ENCODE results near the gene MCOLN3.

Gene MCOLN3

DNA sequence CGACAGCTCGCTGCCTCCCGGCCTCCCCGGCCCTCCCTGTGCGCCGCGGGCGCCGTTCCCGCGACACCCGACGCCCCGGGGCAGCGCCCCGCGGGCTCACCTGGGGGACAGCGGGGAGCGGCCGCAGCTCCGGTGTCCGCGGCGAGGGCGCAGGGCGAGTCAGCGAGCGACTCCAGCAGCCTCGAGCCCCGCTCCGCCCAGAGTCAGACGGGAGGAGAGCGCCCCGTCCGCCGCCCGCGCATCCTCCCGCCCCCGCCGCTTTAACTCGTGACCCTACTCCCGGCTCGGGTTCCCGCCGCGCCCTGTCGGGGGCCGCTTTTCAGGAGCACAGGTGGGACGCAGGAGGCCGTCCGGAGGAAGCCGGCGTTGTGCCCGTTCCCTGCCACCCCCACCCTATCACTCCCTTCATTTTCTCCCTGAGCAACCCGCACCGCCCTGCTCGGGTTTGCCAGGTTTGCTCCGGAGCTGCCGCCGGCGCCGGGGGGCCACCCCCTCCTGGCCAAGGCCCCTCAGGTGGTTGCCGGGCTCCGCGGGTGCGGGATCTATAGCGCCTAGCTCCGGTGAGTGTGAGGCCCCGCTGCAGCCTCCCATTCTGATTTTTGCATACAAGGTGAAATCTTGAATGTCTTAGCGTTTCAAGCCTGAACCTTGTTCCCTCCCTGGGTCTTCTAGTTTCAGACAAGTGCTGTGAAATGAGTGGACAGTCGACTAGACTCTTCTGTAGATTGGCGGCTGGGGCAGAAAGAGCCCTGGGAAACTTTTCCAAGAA lies at the start of gene MCOLN3:
Gene MCOLN3, minus strand, starts transcription at position 205 of the 769 bp plus-strand sequence. CDS start 3,140 bp downstream, outside the sequence.
- no peak for DNase-seq

DNA sequence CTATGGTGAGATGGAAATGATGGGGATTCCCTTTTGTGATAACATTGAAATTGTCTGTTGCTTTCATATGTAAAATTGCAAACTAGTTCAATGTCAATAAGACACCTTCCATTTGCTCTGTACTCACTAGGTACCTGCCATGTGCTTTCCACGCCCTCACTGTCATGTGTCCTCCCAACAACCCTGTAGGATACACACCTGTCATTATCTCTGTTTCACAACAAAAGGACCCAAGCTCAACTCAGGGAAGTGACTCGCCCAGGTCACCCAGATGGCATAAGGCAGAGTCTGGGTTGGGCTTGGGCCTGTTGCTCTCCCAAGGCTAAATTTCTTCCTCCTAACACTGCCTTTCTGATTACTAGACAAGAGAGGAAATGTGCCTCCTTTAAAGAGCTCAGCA lies 45.3 kb upstream of the MCOLN3 start:
- no peak for DNase-seq

DNA sequence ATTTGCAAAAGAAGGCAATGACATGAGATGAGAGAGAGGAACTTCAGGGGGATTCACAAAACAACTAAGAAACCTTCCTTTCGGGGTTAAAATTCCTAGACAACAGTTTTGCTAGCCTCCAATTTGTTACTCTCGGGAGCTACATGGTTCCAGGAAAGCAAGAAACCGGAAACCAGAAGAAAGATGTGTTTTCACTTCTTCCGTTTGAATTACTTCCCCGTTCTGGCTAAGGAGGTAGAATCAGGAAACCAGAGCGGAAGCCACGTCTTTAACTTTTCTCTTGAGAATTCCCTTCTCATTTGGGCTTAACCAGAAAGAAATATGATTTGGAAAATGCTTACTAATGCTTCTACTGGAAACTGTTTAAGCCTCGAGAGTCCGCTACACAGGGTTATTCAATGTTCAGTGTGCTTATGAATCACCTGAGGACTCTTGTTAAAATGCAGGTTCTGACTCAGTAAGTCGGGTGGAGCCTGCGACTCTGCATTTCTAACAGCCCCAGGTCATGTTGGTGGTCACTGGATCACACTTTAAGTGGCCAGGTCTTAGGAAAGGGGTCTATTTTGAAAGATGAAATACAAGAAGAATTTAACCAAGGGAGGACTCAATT lies 43.5 kb upstream of the MCOLN3 start:
- DNase-seq, result no peak

GRCh38 chr1:85090225-85090624 lies 41.9 kb upstream of the MCOLN3 start:
- DNase-seq, result no peak

DNA sequence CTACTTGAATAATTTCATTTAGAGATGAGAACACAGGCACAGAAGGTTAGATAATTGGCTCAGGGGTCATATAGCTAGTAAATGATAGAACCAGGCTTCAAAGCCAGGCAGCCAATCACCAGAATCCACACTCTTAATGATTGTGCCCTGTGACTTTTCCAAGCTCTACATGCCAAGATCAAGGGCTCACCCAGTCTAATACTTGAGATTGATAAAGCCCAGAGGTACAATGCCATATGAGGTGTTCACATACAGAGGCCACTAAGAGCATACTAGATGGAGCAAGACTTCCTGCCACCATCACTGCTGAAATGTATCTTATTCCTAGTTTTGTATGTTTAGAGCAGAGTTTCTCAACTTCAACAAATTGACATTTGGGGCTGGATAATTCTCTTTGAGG lies 40.9 kb upstream of the MCOLN3 start:
- DNase-seq, result no peak

GRCh38 chr1:85088408-85088784 lies 40.1 kb upstream of the MCOLN3 start:
- DNase-seq, result no peak

DNA sequence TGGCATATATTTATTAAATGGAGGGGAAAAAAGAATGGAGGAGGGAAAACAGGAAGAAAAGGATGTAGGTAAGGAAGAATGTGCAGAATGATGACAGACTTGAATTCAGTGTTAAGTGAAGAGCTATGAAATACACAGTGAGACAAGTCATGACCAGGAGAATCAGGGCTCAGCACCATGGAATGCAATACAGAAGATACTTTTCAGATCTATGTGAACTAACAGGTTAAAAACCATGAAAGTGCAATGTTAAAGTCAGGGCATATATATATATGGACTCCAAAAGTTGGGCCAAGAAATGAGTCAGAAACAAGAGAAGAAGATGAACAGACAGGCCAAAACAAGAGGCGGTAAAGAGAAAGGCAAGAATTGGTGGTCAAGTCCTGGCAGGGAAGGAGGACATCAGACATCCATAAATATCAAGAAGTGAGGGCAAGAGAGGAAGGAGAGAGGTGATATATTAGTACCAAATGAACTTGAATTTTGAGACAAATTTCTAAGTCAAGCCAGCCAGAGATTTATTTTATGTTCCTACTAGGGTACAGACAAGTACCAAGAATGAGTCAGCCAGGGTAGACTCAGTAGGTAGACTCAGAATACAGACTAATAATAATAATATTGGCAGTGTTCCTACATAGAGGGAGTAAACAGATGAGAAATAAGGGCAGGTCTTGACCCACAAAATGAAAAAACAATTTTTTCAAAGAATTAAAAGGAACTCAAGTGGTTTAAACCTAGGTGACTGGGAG lies 39.5 kb upstream of the MCOLN3 start:
- no peak for DNase-seq

- no peak for DNase-seq
Observed at GRCh38 chr1:85085417-85085816, 37.1 kb upstream of the MCOLN3 start.

GRCh38 chr1:85078903-85079302 lies 30.6 kb upstream of the MCOLN3 start:
- no peak for DNase-seq

DNA sequence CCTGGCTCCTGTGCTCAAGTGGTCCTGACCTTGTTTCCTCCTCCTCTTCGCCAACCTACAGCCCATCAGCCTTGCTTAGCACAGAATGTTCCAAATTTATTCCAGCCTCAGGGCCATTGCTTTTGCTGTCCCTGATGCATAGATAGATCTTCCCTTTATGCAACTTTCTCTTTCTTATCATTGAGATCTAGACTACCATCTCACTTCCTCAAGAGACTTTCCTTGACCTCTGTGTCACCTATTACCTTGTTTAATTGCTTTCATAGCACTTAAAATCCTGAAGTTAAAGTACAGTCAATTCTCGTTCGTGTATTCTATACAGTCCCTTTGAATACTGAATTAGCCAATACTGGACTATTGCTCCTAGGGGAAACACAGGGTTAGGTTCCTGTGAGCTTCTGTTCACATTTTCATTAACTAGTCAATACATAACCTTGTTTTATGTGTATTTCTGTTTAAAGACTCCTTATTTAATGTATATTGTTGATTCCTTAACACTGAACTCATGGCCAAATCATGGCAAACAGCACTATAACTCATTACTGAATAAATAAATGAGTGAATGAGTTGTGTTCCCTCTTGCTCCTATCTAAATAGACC lies 26.2 kb upstream of the MCOLN3 start:
- no peak for DNase-seq

- no peak for DNase-seq
Observed at GRCh38 chr1:85070972-85071492, 22.7 kb upstream of the MCOLN3 start.

DNA sequence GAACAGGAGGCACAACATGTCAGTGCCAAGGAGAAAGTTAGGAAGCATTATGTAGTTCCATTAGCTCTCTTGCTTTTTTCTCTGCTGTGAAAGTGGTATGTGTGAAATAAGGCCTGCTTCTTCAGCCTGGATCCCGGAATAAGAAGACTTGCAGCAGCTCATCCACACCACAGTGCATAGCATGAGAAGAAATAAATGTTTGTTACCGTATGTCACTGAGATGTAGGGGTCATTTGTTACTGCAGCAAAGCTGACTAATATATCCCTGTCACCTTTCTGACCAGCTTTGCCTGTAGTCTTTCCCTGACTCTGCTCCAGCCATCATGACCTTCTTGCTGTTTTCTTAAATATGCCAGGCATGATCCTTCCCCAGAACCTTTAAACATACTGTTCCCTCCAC lies 20.5 kb upstream of the MCOLN3 start:
- DNase-seq, result no peak

DNA sequence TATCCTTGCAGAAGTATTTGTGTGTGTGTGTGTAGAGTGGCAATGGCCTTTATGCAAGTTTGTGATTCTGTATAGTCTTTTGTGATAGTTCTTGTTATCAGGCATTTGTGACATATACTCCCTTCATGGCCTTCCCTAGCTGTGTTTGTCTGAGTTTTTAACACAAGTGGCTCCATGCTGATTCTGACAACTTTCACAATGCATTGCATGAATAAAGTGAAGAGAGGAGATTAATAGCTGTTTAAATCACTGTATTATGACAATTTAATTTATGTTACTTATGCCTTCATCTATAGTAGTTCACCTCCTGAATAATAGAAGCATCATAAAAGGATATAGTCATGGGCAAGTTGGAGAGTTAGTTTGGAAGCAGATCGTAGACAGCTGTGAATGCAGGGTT lies 17.2 kb upstream of the MCOLN3 start:
- no peak for DNase-seq

DNA sequence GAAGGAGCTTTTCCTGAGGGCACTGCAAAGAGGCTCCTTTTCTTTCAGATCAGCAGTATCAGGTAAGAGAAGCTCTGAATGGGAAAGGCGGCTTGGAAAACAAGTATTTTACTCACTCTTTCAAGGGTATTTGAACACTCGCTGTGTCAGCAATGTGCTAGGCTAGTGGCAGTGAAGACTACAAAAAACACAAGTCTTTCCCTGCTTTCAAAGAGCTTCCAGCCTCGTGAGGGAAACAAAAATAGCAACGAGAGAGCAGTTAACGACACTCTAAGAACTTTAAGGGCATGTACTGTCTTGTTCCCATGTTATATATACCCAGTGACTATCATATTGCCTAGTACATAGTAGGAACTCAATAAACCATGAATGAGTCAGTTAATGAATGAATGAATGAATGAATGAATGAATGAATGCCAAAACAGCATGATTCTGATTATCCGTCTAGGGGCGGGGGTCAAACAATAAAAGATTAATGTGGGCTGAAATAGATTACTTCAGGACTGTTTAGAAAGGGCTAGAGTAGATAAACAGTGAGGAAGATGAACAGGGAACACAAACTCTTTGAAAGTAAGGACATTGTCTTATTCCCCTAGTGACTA lies 14.2 kb upstream of the MCOLN3 start:
- DNase-seq, result no peak

DNA sequence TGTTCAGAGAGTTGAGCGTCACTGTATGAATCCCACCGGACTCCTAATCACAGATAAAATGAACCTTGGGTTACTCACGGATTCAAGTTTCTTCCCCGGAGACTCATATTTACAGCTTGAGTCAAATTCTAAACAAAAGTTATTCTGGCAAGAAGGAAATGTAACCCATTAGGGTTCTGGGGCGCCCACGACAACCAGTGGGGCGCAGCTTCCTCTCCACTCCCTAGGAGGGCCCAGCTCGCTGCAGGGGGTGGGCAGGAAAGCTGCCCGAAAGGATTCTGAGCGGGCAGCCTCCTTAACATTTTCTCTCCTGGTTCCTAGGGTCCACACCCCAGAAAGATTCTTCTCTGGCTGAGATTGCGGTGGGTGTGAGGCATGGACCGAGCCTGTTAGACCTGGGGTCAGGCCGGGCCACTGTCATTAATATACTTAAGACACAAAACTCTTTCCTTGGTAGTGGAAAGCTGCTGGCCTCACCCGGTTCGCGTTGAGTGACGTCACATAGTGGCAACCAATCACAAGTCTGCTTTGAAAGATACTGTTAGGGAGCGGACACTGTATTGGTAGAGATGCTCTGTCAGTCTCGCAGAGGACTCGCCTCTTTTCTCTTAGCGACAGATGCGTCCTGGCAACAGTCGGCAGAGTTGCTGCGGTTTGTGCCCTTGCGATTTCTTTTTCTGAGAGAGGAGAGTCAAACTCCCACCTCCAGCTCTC lies 13.6 kb upstream of the MCOLN3 start:
- DNase-seq, result peak; percentile 67

GRCh38 chr1:85060038-85060437 lies 11.7 kb upstream of the MCOLN3 start:
- no peak for DNase-seq

- no peak for DNase-seq
Observed at GRCh38 chr1:85059563-85059962, 11.3 kb upstream of the MCOLN3 start.

- no peak for DNase-seq
Observed at GRCh38 chr1:85058786-85059185, 10.5 kb upstream of the MCOLN3 start.

DNA sequence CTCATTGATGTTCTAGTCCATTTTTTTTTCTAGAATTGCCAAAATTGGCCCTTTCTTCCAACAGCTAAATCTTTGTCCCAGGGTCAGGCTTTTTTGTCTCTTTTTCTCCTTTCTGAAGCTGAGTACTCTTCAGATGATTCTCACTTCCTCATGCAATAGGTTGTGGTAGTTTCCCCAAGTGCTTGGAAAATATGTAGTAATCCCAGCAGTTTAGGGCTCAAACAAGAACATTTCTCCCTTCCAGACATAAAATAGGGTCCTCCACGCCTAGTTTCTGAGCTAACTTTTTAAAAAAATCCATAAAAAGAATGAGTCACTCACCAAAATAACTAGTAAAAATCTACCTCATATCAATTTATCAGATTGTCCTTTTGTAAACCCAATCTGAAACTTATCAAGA lies 10.0 kb upstream of the MCOLN3 start:
- DNase-seq, result no peak

DNA sequence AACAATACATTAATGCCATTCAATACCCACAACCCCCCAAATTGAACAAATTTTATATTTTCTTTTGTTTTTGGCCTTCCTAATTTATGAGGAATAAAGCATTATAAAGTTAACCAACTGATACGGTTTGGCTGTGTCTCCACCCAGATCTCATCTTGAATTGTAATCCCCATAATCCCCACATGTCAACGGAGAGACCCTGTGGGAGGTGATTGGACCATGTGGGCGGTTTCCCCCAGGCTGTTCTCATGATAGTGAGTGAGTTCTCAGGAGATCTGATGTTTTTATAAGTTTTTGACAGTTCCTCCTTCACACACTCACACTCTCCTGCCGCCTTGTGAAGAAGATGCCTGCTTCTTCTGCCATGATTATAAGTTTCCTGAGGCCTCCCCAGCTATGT lies 6.4 kb upstream of the MCOLN3 start:
- DNase-seq, result no peak

GRCh38 chr1:85049735-85050166 lies 1.5 kb upstream of the MCOLN3 start:
- DNase-seq, result no peak

Data from NCI-H524 treated with DMSO at 0.1 percent for 48 hours (cell line).